Effector CD8-positive, alpha-beta T cell (primary cell): ENCODE results near the gene SLC24A5.

ENCODE experiments used
- DNase-seq: peaks from one replicate; lab custom pipeline; 2025; lab: John Stamatoyannopoulos, UW

The SLC24A5 gene

DNA sequence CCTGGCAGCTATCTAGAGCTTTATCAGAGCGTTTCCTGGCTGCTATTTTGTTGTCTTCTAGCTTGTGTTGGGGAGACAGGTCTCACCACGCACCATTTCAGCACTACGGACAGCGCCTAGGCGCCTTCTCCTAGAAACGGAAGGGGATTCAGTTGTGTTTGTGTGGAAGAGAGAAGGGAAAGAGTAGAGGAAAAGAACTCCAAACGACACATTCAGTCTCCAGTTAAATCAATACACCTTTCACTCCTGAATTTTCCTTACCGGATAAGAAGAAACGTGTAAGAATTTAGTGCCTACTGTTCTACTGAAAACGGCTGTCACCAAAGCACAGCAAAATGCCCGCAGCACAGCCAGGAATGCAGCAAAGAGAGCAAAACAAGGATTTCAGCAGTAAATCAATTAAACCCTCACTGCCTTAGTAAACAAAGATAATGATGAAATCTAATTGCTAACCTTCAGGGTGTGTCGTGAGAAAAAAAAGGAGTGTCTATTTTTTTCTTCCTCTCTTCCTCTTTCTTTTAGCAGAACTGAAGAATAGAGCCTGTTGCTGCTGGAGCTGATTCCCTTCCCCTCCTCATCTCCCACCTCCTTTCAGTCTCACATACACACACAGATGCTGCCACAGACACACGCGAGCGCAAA lies 70.3 kb downstream of the SLC24A5 start:
- no peak for DNase-seq

DNA sequence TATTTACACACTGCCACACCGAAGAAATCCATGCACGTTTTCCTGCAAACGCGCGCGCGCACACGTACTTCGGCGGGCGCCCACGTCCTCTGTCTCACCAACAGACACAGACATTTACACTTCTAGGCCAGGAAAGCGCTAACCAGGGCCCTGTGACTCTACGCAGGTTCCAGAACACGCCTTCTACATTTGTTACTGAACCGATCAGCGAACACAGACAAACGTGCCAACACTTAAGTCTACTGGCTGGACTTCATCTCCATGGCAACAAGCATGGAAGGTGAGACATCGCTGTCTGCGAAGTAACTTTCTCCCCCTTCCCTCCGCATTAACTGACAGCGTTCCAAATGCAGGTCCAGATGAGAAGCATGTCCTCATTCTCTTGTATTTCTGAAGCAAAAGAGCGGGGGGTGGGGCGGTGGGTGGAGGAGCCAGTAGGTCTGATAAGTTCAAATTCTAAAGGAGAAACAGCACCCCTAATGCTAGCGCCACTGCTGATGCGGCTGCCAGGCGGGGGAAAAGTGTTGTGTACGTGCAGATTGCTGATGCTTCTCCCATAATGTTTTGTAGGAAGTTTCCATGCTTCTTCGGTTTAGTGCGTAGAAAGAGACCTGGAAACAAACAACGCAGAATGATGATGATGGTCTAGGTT lies 70.9 kb downstream of the SLC24A5 start, which contains the start of gene CTXN2:
Gene CTXN2 (plus strand): TSS at position 92 of the 652 bp plus-strand sequence. CDS start 9,636 bp downstream, outside the sequence.
- no peak for DNase-seq
